GM12801 (cell line): ENCODE data around the gene RASSF10.

Experiments used
- TF ChIP-seq, protein P1 (sequence below): IDR thresholded peaks from one replicate; pipeline ENCODE4 v1.5.1; 2011; ENCODE audit warnings: control low read depth; ENCODE audit not compliant: insufficient read length; ENCODE audit errors: extremely low read depth

The RASSF10 gene

DNA sequence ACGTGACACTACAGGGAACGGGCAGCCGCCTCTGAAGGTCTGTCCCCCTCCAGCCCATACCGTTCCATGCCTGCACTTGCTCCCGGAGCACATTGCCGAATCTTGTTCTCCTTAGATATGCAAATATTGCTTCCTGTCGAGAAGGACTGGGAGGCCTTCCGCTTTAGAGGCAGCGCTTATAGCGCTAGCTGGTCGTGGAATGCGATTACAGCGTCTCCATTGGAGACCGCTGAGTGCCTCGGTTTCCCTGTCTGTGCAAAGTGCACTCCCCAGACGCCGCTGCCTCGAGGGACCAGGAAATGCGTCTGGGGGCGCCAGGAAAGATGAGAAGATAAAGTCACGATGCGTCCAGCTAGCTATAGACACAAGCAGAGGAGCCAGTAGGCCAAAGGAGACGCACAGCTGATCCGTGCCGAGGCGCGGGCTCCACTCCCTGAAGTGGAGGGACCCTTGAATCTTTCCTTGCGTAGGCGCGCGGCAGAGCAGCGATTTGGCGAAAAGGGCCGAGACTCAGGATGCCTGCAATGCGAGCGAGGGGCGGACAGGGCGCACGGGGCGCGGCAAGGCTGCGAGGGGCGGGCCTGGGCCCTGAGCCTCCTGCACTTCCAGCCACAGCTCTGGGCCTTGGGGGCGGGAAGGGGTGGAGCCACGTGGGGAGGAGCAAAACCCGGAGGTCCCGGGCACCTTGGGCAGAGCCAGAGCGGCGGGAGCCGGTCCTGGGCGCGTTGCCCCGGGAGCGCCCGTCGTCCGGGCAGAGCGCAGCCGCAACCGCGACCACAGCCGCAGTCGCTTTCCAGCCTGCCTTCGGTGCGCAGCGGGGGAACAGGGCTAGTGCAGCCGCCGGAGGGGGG is at the start of gene RASSF10:
RASSF10 (plus strand) TSS at position 692 of the 851 bp plus-strand sequence. CDS start 261 bp downstream, outside the sequence.
- TF ChIP-seq, protein P1, sequence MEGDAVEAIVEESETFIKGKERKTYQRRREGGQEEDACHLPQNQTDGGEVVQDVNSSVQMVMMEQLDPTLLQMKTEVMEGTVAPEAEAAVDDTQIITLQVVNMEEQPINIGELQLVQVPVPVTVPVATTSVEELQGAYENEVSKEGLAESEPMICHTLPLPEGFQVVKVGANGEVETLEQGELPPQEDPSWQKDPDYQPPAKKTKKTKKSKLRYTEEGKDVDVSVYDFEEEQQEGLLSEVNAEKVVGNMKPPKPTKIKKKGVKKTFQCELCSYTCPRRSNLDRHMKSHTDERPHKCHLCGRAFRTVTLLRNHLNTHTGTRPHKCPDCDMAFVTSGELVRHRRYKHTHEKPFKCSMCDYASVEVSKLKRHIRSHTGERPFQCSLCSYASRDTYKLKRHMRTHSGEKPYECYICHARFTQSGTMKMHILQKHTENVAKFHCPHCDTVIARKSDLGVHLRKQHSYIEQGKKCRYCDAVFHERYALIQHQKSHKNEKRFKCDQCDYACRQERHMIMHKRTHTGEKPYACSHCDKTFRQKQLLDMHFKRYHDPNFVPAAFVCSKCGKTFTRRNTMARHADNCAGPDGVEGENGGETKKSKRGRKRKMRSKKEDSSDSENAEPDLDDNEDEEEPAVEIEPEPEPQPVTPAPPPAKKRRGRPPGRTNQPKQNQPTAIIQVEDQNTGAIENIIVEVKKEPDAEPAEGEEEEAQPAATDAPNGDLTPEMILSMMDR, result no peak

DNA sequence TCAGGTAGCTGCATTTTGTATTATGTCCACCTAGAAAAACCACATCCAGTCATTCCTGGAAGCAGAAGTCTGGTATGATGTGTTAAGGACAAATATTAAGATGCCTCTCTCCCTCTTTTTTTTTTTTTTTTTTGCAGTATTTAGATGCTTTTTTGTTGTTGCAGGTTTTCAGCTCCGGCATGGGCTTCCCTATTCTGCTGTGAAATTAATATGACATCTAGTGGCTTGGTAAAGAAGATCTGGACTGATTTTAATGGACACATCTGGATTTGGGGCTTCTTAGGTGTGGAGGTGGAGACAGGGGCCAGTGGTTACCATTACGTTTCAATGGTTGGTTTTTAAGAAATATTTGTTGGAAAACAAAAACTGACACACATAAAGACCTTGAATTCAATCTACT is 47.5 kb upstream of the RASSF10 start:
- TF ChIP-seq, protein P1, result no peak

DNA sequence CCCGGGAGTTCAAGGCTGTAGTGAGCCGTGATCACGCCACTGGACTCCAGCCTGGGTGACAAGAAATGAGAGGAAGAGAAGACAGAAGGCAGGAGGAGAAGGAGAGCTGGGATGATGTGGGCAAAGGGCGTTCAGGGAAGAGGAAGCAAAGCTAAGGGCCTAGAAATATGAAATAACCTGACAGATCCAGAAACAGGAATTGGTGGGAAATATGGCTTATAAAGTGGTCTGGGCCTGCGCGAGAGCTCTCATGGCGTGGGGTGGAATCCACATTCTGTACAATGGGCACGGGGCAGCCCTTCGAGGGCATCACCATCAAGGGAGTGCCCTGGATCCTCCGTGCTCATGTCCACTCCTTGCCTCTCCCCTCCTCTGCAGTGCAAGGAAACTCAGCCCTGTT is 46.8 kb upstream of the RASSF10 start:
- TF ChIP-seq, protein P1, result no peak

DNA sequence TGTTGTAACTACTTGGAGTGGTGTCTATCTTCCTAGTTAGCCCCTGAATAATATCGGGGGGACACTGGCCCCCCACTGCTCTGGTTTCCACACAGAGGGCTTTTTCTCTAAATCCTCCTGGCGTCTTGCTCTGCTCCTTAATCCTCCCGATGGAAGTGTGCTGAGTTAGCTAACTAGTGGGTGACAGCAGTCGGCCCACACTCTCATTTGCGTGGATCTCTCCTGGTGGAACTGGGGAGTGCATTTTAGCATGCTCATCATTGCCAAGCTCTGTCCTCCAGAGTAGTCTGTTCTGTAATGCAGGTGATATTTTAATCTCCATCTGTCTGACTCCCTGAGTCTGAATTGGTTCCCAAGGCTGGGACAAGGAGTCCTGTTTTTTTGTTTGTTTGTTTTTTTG is 46.1 kb upstream of the RASSF10 start:
- TF ChIP-seq, protein P1, result no peak

DNA sequence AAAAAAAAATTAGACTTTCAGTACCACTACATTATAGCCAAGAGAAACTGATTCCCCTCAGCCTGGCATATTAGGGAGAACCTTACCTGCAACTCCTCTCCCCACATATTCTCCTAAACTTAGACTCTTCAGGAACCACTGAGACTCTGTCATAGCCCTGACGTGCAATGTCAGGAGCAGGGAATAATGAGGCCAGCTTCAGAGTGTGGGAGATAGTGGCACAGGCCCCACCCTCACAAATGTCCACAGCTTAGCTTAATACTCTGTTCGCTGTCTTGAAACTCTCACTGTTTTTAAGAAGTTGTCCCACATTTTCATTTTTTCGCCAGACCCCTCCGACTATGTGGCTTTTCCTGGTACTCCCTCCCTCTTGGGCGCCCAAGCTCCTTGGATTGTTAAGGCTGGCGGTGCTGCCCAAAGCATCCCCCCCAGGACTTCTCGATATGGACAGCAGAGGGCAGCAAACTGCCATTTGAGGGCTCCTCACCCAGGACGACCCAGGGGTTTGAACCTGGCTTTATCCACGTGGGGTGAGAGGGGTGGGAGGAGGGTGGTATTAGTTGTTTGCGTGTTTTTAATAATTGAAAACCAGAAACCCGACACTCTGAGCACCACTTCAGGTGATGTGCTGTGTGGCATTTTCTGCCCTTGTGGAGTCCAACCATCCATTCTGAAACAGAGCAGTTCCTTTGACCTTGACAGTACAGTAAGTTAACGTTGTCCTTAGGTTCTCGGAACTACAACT is 45.2 kb upstream of the RASSF10 start:
- TF ChIP-seq, protein P1, result no peak

DNA sequence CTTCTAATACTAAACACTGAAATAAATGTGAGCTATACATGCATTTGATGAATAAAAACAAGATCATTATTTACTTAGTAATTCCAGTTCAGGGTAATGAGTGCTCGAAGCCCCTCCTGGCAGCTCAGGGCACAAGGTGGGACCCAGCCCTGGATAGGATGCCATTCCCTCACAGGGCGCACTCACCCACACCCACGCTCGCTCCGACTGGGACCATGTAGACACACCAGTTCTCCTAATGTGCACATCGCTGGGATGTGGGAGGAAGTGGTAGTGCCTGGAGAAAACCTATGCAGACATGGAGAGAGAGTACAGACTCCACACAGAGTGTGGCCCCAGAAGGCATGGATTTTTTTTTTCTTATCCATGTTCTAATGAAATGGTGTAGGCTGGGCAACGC is 44.5 kb upstream of the RASSF10 start:
- TF ChIP-seq, protein P1, result no peak

DNA sequence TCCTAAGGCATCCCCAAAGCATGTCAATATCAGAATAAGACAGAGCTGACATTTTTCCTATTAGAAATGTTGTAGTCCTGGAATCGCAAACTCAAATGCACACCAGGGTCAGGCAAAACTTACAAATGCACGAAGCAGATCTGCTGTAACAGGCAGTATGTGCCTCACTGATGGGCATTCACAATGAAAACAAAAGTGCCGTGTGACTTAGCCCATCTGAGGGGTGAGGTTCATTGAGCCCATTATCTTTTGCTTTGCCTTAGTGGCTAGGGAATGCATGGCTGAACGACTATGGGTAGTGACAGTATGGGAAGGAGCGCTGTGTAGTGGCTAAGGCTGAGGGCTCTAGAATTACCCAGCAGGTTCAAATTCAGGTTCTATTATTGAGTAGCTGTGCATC is 43.1 kb upstream of the RASSF10 start:
- TF ChIP-seq, protein P1, result no peak
